Activated CD4-positive, alpha-beta T cell treated with anti-CD3 and anti-CD28 coated beads, Interleukin-2, Interleukin-4, amounts not matched to agents 100 ng/mL and 50 ng/mL, durations not matched to agents 16 hours and 8 hours (primary cell): ENCODE measurements around the gene CACNA1I.

Experiments
- DNase-seq: peaks from one replicate; pipeline ENCODE4 v3.0.0-alpha.2; 2020; ENCODE audit warnings: low spot score

The CACNA1I gene

GRCh38 chr22:39669432-39669831 is 98.9 kb downstream of the CACNA1I start:
- DNase-seq = no peak

DNA sequence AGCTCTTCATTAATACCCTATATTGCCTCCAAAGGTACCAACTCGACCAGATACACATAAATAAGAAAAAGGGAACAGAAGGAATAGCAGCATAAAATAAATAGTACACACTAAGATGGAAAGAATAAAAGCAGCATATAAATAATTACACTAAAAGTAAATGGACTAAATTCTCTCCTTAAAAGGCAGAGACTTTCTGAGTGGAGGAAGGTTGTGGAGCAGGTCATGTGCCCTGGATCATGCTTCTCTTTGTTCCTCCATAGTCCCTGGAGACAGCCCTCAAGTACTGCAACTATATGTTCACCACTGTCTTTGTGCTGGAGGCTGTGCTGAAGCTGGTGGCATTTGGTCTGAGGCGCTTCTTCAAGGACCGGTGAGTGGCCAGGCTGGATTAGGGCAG is 101.4 kb downstream of the CACNA1I start:
- no peak for DNase-seq

GRCh38 chr22:39674536-39674935 is 104.0 kb downstream of the CACNA1I start:
- DNase-seq = no peak

- no peak for DNase-seq
These were observed 105.4 kb downstream of the CACNA1I start for GRCh38 chr22:39675947-39676346.

DNA sequence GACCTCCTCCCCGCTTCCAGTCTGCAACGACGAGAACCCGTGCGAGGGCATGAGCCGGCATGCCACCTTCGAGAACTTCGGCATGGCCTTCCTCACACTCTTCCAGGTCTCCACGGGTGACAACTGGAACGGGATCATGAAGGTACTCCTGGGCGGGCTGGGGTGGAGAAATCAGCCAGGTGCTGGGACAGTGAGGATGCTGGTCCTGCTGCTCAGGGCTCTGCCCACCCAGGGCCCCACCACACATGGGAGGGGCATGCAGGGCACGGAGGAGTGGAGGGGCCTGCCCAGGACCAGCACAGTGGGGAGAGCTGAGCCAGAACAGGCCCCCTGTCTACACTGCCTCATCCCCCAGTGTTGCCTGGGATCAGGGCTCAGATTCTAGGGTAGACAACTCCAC is 107.4 kb downstream of the CACNA1I start:
- no peak for DNase-seq

GRCh38 chr22:39678862-39679490 is 108.4 kb downstream of the CACNA1I start:
- no peak for DNase-seq

DNA sequence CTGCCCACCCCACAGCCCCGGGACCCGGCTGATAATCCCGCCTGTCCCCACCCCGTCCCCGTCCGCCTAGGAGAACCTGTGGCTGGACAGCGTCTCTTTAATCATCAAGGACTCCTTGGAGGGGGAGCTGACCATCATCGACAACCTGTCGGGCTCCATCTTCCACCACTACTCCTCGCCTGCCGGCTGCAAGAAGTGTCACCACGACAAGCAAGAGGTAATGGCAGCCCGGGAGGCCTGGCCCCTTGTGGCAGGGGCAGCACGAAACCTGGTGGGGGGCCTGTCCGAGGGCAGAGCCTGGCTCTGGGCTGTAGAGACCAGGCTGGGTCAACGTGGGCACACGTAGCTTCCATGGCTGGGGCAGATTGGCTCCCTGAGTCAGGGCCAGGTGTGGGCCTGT is 109.1 kb downstream of the CACNA1I start:
- no peak for DNase-seq

GRCh38 chr22:39680486-39680885 is 109.9 kb downstream of the CACNA1I start:
- DNase-seq = no peak

- DNase-seq = no peak
These were observed 110.7 kb downstream of the CACNA1I start for GRCh38 chr22:39681038-39681861.

DNA sequence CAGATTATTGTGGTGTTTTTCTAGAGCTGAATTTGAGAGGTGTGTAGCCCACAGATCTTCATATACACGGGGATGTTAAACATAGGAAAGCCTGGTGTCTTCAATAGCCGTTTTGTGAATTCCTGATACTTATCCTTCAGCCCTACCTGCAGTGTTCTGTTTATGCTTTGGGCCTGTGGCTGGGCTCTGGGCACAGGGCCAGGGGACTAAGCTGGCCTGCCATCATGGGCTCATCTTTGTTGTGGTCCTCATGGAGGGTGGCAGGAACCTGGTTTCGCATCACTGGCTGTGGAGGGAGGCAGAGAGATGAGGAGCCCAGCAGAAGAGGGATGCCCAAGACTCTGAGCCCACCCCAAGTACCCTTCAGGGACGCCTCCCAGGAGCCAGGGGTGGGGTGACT is 112.4 kb downstream of the CACNA1I start:
- DNase-seq = no peak

GRCh38 chr22:39683639-39684038 is 113.1 kb downstream of the CACNA1I start:
- no peak for DNase-seq

DNA sequence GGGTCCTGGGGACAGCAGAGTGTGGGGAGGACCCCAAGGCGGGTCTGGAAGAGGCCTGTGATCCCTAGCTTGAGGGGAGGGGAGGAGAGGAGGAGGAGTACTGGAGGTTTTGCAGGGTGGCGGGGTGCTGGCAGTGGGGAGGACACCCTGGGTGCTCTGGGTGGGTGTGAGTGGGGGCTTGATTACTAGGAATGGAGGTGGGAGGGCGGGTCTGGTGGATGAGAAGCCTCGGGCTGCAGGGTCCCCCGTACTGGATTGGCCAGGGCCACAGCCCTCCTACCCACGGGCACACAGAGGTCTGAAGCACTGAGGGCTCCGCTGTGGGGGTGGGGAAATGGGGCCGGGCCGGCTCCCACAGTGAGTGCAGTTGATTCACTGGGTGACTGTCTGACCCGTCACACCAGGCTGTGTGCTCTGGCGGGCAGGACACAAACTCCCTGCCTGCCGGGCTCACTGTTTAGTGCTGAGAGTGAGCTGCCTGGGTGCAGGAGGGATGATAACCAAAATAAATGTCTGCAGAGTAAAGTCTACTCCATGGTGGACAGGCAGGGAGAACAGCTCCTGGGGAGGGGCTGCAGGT is 114.2 kb downstream of the CACNA1I start:
- DNase-seq = no peak

DNA sequence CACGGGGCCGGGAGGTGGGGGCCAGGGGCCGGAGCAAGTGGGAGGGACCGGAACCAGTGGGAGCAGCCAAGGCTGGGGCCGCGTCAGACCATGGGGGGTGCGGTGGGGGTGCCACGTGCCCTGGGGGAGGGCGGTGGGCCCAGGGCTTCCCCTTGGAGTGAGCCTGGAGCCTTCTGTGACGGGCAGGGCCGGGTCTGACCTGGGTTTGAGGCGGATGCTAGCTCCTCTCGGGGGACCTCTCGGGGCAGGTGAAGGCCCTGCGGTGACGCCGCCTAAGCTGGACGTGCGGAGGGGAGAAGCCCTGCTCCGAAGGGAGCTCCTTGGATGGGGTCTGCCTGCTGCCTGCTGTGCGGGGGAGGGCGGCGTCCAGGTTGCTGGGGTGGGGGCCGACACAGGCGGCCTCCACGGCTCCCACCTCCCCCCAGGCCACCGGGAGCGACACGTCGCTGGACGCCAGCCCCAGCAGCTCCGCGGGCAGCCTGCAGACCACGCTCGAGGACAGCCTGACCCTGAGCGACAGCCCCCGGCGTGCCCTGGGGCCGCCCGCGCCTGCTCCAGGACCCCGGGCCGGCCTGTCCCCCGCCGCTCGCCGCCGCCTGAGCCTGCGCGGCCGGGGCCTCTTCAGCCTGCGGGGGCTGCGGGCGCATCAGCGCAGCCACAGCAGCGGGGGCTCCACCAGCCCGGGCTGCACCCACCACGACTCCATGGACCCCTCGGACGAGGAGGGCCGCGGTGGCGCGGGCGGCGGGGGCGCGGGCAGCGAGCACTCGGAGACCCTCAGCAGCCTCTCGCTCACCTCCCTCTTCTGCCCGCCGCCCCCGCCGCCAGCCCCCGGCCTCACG is 115.0 kb downstream of the CACNA1I start:
- DNase-seq = no peak

GRCh38 chr22:39686178-39686620 is 115.6 kb downstream of the CACNA1I start:
- no peak for DNase-seq

DNA sequence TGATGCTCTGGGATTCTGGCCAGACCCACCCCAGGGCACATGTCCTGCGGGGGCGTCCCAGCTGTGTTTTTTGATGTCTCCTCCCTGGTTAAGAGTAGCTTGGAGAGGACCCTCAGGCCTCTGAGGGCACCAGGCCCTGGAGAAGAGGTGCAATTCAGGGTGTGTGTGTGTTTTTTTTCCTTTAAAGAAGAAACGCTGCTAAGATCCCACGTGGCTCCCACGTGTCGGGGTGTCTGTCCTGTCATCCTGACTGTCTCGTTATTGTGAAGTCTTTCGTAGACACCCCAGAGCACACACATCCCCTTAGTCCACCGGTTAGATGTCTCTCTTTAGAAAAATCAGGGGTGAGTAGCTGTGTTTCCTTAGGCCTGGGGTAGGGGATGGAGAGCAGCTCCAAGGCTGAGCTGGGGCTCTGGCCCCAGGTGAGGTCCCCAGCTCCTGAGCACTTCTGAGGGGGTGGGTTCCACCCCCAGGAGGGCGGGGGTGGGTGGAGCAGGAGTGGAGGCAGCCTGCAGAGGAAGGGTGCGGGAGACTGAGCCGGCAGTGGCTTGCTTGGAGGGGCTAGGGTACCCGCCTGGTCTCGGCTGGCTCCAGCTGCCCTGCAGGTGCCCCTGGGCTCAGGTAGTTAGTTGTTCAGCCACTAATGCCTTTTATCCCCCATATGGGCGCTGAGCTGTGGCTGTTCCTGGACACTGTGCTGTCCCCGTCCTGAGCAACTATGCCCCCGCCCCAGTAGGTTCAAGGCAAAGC is 116.4 kb downstream of the CACNA1I start:
- no peak for DNase-seq

DNA sequence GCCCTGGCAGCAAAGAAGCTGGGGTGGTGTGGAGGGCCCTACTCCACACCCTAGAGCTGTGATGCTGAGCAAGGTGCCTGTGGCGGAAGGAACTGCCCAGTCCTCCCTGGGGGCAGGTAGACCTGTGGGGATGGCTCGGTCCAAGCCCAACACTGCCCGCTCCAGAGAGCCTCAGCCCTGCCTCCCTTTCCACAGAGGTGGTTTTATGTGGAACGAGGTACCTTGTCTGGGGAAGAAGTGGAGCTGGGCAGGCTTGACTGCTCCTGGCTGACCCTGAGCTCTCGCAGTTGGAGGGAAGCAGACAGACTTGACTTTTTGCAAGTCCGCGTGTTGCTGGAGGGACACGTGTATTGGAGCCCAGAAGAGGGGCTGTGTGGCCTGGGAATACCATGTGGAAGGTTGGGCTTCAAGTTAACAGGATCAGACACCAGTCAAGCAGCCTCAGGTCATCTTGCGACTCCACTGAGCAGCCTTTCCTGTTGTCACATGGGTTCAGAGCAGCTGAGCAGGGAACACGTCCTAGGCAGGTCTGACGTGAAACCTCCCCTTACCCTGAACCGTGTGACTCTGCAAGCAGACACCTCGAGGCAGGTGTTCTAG is 117.7 kb downstream of the CACNA1I start:
- DNase-seq = no peak

DNA sequence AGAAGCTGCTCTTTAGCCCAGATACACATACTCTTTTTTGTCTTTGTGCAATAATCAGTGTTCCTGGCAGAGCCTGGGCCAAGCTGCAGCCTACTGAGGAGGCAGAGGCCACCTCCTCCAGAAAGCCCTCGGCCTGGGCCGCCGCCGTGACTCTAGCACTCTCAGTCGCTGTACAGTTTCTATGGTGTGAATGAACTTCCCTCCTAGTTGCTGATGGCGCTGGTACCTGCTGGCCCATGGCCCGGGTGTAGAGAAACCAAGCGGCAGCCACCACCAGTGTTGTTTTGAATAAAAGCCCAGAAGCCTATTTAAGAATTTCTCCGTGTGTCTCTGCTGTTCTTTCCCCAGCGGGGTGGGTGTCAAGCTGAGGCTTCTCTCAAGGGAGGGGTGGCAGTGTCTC is 118.9 kb downstream of the CACNA1I start:
- DNase-seq = no peak

DNA sequence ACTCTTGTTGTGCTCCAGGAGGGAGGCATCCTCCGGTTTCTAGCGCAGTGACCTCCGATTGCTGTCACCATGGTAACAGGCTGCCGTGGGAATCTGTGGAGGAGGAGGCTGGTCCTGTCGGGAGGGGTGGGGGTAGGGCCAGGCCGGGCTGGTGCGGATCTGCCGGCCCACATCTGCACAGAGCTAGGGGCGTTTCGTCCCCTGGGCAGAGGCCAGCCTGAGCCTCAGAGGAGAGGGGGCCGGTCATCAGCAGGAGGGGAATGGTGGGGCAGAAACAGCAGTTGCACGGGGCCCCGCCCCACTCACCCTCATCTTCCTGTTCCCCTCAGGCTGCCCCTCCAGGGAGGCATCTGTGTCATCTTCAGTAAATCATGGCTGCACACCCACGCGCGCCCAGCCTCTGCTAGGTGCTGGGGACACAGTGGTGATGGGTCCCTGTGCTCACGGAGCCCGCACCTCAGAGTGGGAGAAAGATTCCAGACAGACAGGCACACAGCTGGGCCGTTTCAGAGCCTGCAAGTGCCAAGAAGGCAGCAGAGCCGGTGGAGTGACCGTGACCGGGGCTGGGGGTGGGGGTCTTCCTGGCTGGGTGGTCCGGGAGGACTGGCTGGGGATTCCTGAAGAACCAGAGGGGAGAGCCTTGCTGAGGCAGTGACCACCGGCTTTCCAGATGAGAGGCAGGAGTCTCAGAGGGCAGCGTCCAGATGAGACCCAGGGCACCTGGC is 120.5 kb downstream of the CACNA1I start:
- DNase-seq = no peak

- no peak for DNase-seq
These were observed 123.5 kb downstream of the CACNA1I start for GRCh38 chr22:39693943-39694500.

GRCh38 chr22:39697790-39698430 is 127.4 kb downstream of the CACNA1I start:
- no peak for DNase-seq
